OCI-M1 (cell line): ENCODE measurements around the gene KLHL29.

Source experiments
- DNase-seq: peaks from one replicate; lab custom pipeline; 2025; lab: John Stamatoyannopoulos, UW

KLHL29 gene

GRCh38 chr2:23593752-23594459, 208.9 kb downstream of the KLHL29 start:
- no peak for DNase-seq

GRCh38 chr2:23594460-23594825, 209.5 kb downstream of the KLHL29 start:
- DNase-seq, result no peak

- no peak for DNase-seq
Observed at GRCh38 chr2:23595021-23595420, 210.0 kb downstream of the KLHL29 start.

GRCh38 chr2:23595601-23596251, 210.7 kb downstream of the KLHL29 start:
- DNase-seq, result no peak

GRCh38 chr2:23596316-23596885, 211.4 kb downstream of the KLHL29 start:
- DNase-seq, result no peak

GRCh38 chr2:23597687-23598086, 212.7 kb downstream of the KLHL29 start:
- no peak for DNase-seq

GRCh38 chr2:23599006-23599405, 214.0 kb downstream of the KLHL29 start:
- DNase-seq, result no peak

- DNase-seq, result no peak
Observed at GRCh38 chr2:23599667-23600066, 214.7 kb downstream of the KLHL29 start.

- DNase-seq, result no peak
Observed at GRCh38 chr2:23600346-23600745, 215.4 kb downstream of the KLHL29 start.

- no peak for DNase-seq
Observed at GRCh38 chr2:23601301-23601965, 216.5 kb downstream of the KLHL29 start.

- no peak for DNase-seq
Observed at GRCh38 chr2:23602116-23602515, 217.1 kb downstream of the KLHL29 start.

- DNase-seq, result no peak
Observed at GRCh38 chr2:23603156-23603555, 218.2 kb downstream of the KLHL29 start.

GRCh38 chr2:23603581-23603980, 218.6 kb downstream of the KLHL29 start:
- DNase-seq, result no peak

GRCh38 chr2:23604731-23605130, 219.8 kb downstream of the KLHL29 start:
- DNase-seq, result no peak

GRCh38 chr2:23605236-23605635, 220.3 kb downstream of the KLHL29 start:
- DNase-seq, result no peak

GRCh38 chr2:23606196-23606595, 221.2 kb downstream of the KLHL29 start:
- no peak for DNase-seq

GRCh38 chr2:23606968-23607367, 222.0 kb downstream of the KLHL29 start:
- DNase-seq, result no peak

GRCh38 chr2:23607925-23608324, 222.9 kb downstream of the KLHL29 start:
- DNase-seq, result no peak

- DNase-seq, result no peak
Observed at GRCh38 chr2:23609254-23609653, 224.3 kb downstream of the KLHL29 start.

- no peak for DNase-seq
Observed at GRCh38 chr2:23611839-23612238, 226.9 kb downstream of the KLHL29 start.

- DNase-seq, result no peak
Observed at GRCh38 chr2:23614701-23615100, 229.7 kb downstream of the KLHL29 start.

GRCh38 chr2:23615216-23616020, 230.4 kb downstream of the KLHL29 start:
- DNase-seq, result no peak
